Activated naive CD4-positive, alpha-beta T cell treated with Interleukin-2 at 50 U/mL for 16 hours (primary cell): Measurements from ENCODE around the gene TMEM119.

Experiments used
- DNase-seq: peaks from one replicate; pipeline ENCODE4 v3.0.0-alpha.2; 2020

Gene TMEM119

GRCh38 chr12:108597559-108598471 is at the start of gene TMEM119:
TMEM119 (minus strand) TSS chr12:108598084; CDS start chr12:108592383, 5,701 bp downstream.
- DNase-seq = no peak

- DNase-seq = no peak
Measured at GRCh38 chr12:108646600-108647579, 49.0 kb upstream of the TMEM119 start.

- DNase-seq = no peak
Measured at GRCh38 chr12:108645686-108646599, 48.1 kb upstream of the TMEM119 start.

GRCh38 chr12:108644811-108645120 is 46.9 kb upstream of the TMEM119 start:
- DNase-seq = no peak

GRCh38 chr12:108643941-108644810 is 46.3 kb upstream of the TMEM119 start:
- no peak for DNase-seq

GRCh38 chr12:108642899-108643654 is 45.2 kb upstream of the TMEM119 start:
- no peak for DNase-seq

- no peak for DNase-seq
Measured at GRCh38 chr12:108642269-108642870, 44.5 kb upstream of the TMEM119 start.

- DNase-seq = no peak
Measured at GRCh38 chr12:108641446-108642268, 43.8 kb upstream of the TMEM119 start.

- DNase-seq = no peak
Measured at GRCh38 chr12:108640802-108641445, 43.0 kb upstream of the TMEM119 start.

- DNase-seq = no peak
Measured at GRCh38 chr12:108638997-108639822, 41.3 kb upstream of the TMEM119 start.

- DNase-seq = no peak
Measured at GRCh38 chr12:108638141-108638827, 40.4 kb upstream of the TMEM119 start.

GRCh38 chr12:108637222-108637971 is 39.5 kb upstream of the TMEM119 start:
- DNase-seq = no peak

GRCh38 chr12:108635997-108636808 is 38.3 kb upstream of the TMEM119 start:
- DNase-seq = no peak

- peak; percentile 53 for DNase-seq
Measured at GRCh38 chr12:108635201-108635996, 37.5 kb upstream of the TMEM119 start.

- peak; percentile 59 for DNase-seq
Measured at GRCh38 chr12:108634341-108634751, 36.5 kb upstream of the TMEM119 start.
